ENCODE results near the gene IP6K2.
"Not testable (repeated sequence)": the region's sequence is repeated elsewhere in the genome, so short reads cannot be mapped to it uniquely, and the experiment has no call there.

IP6K2 gene

DNA sequence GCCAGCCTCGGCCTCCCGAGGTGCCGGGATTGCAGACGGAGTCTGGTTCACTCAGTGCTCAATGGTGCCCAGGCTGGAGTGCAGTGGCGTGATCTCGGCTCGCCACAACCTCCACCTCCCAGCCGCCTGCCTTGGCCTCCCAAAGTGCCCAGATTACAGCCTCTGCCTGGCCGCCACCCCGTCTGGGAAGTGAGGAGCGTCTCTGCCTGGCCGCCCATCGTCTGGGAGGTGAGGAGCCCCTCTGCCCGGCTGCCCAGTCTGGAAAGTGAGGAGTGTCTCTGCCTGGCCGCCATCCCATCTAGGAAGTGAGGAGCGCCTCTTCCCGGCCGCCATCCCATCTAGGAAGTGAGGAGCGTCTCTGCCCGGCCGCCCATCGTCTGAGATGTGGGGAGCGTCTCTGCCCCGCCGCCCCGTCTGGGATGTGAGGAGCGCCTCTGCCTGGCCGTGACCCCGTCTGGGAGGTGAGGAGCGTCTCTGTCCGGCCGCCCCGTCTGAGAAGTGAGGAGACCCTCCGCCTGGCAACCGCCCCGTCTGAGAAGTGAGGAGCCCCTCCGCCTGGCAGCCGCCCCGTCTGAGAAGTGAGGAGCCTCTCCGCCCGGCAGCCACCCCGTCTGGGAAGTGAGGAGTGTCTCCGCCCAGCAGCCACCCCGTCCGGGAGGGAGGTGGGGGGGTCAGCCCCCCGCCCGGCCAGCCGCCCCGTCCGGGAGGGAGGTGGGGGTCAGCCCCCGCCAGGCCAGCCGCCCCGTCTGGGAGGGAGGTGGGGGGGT, 16.9 kb upstream of the IP6K2 start:
- H3K4me3 ChIP-seq (ENCODE audit: low read depth, low read length) = not testable (repeated sequence)

DNA sequence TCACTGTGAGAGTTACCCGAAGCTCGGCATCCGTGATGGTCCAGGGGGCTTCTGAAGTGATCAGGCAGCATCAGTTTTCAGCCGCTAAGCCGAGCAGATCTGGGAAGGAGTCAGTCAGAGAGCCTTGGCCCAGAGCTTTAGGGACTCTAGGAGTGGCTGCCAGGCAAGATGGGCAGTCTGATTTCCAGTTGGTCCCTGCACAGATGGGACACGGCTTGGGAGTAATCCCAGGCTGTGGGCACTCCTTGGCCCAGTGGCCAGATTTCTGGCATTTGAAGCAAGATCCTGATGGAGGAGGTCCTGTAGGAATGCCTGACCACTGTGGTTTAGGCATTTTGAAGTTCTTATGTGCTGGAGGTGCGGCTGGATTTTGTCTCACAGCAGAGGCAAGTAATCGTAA, 10.5 kb upstream of the IP6K2 start:
- no peak overlapping the region for H3K4me3 ChIP-seq (ENCODE audit: low read depth, low read length)

DNA sequence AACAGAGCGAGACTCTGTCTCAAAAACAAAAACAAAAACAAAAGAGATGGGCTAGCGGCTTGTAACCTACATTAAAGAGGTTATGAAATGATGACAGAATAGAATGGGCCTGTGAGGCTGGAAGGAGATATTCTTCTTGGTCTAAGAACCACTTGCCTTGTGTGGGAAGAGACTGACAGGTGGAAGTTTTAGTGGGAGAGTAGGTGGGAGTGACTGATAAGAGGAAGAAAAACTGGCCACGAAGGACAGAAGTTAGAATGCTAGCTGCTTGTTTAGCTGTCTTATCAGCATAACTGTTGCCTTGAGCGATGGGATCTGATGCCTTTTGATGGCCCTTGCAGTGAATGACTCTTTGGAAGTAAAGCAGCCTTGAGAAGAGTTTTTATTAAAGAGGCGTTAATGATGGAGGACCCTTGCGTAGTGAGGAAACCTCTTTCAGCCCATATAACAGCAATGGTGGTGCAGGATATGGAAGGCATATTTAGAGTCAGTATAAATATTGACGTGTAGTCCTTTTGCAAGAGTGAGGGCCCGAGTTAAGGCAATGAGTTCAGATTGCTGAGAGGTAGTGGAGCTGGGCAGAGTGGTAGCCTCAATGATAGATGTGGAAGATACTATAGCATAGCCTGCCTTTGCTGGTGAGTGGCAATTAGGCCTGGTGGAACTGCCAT, 8.3 kb upstream of the IP6K2 start:
- not testable (repeated sequence) for H3K4me3 ChIP-seq (ENCODE audit: low read depth, low read length)

DNA sequence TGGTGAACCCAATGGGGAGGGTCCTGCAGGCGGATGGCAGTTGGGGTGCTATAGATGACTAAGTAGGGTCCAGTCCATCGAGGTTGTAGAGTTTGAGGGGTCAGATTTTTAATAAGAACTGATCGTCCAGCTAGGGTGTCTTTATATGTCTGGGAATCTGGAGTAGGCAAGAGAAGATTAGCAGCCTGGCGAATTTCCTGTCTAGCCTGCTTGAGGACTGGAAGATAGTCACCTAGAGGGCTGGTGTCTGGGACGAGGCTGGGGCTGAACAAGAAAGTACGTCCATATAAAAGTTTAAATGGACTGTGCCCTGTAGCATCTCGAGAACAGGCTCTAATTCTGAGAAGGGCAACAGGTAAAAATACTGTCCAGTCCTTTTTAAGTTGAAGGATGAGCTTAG, 6.7 kb upstream of the IP6K2 start:
- no peak overlapping the region for H3K4me3 ChIP-seq (ENCODE audit: low read depth, low read length)

DNA sequence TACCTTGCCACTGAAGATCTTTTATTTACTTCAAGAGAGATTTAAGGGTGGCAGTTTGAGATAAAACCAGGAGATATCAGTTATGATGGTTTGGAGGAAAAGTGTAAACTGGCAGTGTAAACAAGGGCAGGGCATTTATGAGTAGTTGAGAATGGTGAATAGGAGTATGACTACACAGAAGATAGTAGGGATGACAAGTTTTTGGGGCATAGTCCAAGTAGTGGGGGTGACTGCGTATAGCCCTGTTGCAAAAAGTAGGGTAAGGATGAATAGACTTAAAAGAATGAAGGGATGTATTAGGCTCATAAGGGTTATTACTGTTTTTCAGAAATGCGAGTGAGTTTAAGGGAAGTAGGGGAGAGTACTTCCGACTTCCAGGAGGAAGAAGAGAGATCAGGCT, 6.3 kb upstream of the IP6K2 start:
- H3K4me3 ChIP-seq (ENCODE audit: low read depth, low read length) = not testable (repeated sequence)

DNA sequence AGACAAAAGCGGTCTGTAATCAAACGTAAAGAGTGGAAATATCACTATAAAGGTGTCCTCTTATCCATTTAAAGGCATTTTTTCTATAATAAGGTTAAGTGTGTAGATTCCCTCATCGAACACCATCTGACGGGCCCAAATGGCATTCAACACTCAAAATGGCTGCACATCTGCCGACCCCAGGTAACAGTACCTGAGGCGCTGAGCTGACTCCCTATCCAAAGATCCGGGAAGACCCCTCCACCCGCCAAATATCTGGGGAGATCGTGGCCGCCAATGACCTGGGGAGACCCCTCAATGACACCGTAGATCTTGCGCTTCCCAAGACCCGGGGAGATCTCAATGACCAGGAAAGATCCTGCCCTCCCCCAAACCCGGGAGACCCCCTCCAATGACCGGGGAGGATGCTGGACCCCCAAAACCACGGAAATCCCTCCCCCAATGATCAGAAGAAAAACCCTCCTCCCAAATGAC, 476 bp downstream of the IP6K2 start:
- H3K4me3 ChIP-seq (ENCODE audit: low read depth, low read length) = peak overlapping the region; percentile 95

DNA sequence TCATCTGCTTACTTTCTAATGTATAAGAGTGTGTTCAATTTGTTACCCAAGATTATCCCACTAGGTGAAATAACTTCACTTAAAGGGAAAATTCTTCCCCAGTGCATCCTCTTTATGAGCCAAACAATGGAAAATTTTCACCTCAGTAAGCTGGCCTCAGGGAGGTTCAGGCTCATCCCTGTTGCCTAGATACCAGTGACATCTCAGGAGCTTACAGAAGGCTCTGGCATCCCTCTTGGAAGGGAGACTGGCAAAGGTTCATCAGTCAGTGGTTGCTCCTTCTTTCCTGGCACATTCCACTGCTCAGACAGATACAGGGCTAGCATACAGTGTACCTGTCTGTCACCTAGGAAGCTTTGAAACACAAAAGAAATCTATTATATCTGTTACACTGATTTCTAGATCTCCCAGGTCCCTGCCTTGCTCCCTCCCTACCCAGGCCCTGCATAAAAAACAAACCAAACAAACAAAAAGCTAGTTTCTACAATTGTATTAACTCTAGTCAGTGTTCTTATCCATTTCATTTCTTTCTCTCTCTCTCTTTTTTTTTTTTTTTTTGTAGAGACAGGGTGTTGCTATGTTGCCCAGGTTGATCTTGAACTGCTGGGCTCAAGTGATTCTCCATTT, 1.7 kb downstream of the IP6K2 start:
- no peak overlapping the region for H3K4me3 ChIP-seq (ENCODE audit: low read depth, low read length)

DNA sequence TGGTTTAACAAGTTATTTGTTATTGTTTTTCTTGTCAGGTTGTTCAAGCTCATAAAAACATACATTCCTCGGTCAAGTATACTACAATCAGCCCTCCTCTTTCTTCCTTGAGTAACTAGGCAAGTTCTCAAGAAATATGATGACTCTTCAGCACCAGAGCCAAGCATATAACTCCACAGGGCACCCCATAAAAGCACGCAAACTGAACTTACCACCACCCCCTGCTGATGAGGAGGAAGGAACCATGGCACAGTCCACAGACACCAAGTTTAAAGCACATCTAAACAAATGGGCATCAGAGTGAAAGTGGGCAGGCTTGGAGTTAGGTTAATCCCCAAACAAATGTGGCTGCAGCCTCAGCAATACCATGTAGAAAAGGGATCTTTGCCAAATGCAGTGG, 5.3 kb downstream of the IP6K2 start:
- H3K4me3 ChIP-seq (ENCODE audit: low read depth, low read length) = no peak overlapping the region

DNA sequence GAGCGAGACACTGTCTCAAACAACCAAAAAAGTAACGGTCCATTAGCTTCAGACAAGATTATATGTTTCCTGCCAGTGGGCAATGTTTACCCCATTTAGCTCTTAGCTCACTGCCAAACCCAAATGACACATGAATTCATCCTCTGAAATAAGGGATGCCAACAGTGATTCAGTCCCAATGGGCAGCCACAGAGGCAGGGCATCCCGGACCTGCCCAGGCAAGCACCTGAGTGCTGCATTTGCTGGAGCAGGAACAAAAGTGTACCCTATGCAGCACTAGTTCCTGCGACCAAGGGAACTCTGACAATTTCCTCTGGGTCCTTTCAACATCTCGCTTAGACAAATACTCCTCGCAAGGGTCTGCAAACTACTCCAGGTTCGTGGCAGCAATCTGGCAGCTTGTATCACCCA, 8.0 kb downstream of the IP6K2 start:
- no peak overlapping the region for H3K4me3 ChIP-seq (ENCODE audit: low read depth, low read length)

DNA sequence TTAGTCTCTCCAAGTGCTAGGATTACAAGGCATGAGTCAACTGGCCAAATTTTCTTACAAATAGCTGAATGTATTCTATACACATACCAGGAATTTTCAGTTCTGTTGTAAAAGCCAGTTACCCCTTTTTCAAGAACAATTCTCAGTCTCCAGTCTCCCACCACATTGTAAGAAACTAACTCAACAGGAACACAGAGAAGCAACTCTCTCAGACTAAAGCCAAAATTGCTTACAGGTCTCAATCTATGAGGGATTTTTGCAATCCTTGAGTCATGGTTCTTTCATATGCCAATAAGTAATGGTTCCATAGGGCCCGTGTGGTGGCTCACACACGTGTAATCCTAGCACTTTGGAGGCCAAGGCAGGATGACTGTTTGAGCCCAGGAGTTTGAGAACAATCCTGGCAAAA, 8.5 kb downstream of the IP6K2 start:
- H3K4me3 ChIP-seq (ENCODE audit: low read depth, low read length) = no peak overlapping the region

DNA sequence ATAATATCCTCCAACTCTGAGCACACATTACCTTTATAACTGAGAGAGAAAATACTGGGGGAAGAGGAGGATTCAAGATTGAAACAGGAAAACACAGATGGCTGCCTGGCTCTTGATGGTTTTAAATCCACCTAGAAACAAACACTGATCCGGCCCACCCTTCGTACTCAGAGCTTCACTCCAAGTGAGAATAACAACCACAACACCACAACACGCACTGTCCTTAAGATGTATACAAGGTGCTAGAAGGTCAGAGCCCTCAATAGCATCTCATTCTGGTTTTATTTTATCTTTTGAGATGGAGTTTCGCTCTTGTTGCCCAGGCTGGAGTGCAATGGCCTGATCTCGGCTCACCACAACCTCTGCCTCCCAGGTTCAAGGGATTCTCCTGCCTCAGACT, 9.9 kb downstream of the IP6K2 start:
- H3K4me3 ChIP-seq (ENCODE audit: low read depth, low read length) = no peak overlapping the region

DNA sequence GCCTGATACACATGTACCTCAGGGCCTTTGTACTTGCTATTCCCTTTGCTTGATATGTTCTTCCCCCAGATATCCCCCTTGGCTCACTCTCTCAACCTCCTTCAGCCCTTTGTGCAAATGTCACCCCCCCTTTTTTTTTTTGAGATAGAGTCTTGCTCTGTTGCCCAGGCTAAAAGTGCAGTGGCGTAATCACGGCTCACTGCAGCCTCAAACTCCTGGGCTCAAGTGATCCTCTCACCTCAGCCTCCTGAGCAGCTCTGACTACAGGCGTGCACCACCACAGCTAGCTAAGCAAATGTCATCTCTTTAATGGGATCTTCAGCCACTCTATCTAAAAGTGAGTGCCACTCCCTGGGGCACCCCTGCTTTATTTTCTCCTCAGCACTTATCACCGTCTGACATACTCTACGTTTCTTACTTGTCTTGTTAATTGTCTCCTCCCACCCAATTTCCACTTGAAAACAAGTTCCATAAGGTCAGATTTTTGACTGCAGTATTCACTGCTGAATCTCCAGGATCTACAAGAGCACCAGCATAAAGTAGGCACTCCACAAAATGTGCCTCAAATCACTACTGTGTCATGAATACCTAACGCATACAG, 14.6 kb downstream of the IP6K2 start:
- H3K4me3 ChIP-seq (ENCODE audit: low read depth, low read length) = no peak overlapping the region

DNA sequence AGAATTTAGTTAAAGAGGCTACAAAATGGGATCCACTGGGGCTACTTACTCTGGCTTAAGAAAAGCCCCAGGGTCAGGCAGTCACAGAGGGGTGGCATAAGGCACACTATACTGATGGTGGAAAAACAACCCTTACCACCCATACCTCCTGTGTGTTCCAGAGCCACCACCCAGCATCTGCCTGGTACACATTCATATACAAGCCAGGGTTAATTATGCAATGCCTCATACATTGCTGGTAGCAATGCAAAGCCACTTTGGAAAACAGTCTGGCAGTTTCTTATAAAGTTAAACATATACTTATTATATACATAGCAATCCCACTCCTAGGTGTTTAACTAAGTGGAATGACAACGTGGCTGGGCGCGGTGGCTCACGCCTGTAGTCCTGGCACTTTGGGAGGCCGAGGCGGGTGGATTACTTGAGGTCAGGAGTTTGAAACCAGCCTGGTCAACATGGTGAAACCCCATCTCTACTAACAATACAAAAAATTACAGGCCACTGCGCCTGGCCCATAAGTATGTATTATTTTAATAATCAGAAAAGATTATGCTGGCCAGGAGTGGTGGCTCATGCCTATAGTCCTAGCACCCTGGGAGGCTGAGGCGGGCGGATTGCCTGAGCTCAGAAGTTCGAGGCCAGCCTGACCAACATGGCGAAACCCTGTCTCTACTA, 16.2 kb downstream of the IP6K2 start:
- H3K4me3 ChIP-seq (ENCODE audit: low read depth, low read length) = no peak overlapping the region

DNA sequence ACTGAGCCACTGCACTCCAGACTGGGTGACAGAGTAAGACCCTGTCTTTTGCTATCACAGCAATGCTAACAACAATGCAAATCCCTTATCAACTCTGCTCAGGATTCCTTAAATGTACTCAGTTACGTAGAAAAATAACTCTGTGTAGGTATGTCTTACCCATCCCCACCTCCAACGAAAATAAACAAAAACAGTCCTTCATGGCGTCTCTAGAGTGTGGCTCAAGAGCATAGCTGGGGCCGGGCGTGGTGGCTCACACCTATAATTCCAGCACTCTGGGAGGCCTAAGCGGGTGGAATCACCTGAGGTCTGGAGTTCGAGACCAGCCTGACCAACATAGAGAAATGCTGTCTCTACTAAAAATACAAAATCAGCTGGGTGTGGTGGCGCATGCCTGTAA, 18.1 kb downstream of the IP6K2 start:
- no peak overlapping the region for H3K4me3 ChIP-seq (ENCODE audit: low read depth, low read length)

DNA sequence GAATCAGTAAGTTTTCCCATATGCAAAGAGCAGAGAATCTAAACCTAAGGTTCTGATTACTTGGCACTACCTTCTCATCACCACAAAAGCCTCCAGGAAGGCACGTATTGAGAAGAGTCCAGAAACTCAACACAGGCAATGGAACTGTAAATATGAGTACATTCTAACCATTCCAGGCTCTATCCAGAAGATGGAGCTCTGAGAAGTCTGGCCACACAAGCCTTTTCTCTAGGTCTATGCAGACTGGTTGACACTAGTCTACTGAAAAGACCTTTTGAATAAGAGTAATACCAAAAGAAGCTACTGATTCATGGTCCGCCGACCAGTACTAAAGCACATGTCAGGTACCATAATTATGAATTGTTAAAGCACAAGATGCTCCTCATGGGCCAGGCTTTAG, 19.1 kb downstream of the IP6K2 start:
- H3K4me3 ChIP-seq (ENCODE audit: low read depth, low read length) = no peak overlapping the region

DNA sequence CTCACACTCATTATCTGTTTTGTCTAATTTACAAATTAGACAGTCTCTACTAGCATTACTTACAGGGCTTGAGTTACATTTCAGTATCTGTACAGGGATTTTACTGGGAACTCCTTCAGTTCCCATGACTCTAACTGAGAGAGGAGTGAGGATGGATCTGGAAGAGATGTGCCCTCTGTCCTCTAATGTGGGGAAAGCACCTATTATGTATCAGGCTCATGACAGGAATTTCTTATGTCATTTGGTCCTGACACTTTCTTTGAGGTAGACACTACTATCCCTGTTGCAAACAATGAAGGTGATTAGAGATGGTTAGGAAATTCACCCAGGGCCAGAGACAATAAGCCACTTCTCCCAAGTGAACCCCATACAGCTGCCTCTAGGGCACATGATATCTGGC, 20.4 kb downstream of the IP6K2 start:
- no peak overlapping the region for H3K4me3 ChIP-seq (ENCODE audit: low read depth, low read length)

DNA sequence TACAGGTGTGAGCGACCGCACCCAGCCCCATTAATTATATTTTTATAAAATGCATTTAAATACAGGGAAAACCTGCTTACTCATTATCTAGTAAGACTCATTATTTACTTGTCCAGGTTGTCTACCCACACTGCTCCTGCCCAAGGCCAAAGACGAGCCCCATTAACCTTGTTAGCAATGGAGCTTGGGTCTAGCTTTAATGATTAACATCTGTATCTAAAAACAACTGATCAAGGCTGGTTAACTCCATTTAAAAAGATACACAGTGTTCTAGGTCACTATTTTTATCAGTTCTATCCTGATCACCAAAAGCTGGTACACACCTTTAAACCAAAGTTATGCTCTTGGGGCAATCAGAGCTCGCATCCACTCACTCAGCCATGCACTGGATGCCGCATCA, 20.9 kb downstream of the IP6K2 start:
- H3K4me3 ChIP-seq (ENCODE audit: low read depth, low read length) = no peak overlapping the region

DNA sequence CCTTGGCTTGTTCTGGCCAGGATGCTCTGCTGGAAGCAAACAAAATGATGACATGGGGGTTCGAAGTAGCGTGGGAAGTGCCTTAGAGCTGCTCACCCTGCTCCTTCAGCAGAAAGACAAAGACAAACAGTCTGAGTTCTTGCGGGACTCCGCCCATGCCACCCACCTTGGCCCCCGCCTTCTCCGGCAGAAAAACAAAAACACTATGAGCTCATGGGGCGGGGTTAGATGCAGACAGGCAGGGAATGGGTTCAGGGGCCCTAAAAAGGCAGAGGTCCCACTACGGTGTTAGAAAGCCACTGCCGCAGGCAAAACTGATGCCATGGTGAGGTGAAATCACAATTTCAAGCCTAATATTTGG, 21.6 kb downstream of the IP6K2 start:
- H3K4me3 ChIP-seq (ENCODE audit: low read depth, low read length) = peak overlapping the region; percentile 18

DNA sequence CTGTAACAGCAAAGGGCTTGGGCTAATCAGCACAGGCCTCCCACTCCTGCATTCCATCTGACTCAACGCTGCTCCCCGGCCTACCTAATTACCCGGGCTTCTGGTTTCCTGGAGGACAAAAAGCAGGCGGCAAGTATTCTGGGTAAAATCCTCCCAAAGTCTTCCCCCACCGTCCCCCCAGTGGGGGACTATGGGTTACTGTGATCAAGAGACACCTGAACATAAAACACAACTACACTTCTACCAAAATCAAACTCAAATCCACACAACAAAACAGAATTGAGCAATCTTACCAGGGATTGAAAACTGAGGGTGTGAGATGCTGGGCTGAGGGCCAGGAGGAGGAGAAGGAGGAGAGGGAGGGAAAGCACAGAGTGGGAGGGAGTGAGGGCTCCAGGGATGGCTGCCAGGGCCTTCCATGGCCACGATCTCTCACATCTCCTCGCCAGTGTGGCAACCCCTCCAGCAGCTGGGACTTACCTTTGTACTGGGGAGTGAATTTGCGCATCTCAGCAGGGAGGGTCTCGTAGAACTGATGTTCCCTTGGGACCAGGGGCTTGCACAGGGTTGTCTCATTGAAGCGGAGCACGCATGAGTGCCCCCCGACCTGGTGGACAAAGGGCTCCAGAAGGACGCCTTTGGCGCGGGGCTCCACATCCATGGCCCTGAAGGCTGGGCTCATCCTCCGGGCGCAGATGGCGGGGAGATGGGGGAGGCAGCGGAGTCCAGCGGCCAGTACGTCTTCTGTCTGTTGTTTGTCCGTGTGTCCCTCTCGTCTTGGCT, 22.2 kb downstream of the IP6K2 start:
- H3K4me3 ChIP-seq (ENCODE audit: low read depth, low read length) = peak overlapping the region; percentile 18

DNA sequence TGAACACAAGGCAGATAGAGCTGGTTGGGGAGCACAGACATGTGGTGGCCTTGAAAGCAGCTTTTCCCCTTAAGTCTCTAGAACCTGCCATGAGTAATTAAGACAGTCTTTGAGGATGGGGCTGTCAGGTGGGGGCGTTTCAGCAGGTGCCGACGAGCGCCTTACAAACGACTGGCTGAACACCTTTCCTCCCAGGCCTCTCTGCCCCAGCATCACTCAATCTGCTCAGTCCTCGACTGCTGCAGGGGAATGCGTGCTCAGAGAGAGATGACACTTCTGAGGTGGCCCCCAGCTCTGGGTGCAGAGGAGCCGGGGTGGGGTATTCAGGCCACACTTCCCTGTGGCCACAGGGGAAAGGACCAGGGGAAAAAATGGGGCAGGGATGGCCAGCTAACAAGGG, 23.2 kb downstream of the IP6K2 start:
- no peak overlapping the region for H3K4me3 ChIP-seq (ENCODE audit: low read depth, low read length)

DNA sequence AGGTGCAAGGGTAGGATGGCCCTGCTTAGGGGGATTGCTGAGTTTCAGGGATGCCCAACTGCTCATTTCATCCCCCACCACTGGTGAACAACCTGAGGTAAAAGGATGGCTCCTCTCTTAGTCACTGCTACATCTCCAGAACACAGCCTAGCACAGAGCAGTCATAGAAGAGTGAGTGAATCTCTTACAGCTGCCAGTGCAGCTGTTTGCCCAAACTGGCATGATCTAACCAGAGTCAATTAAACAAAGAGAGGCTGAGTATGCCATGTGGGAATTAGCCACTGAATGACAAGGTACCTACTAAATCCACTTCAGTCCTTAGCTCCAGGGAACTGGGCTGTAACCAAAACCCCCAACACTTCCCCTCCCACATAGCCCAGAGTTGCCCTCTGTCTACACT, 24.5 kb downstream of the IP6K2 start:
- H3K4me3 ChIP-seq (ENCODE audit: low read depth, low read length) = no peak overlapping the region
